Retinal pigment epithelial cell (primary cell): Measurements from ENCODE around the gene NOC3L.
A peak's percentile ranks its signal among the peaks of the same experiment; 100 is the strongest.
"Not testable (repeated sequence)": the region's sequence is repeated elsewhere in the genome, so short reads cannot be mapped to it uniquely, and the experiment has no call there.

Experiments used
- DNase-seq: peaks from one replicate; pipeline ENCODE4 v3.0.0-alpha.2; 2010; ENCODE audit warnings: low read depth
- H3K4me3 ChIP-seq: 2 replicates; pipeline ENCODE4 v1.5.1; 2011; ENCODE audit warnings: mild to moderate bottlenecking, low read length, control low read depth, moderate library complexity
- TF ChIP-seq, protein P1 (sequence below): conservative IDR thresholded peaks from 2 replicates; pipeline ENCODE4 v1.5.1; 2011; ENCODE audit warnings: low read depth, low read length, control low read depth, inconsistent platforms

NOC3L gene

DNA sequence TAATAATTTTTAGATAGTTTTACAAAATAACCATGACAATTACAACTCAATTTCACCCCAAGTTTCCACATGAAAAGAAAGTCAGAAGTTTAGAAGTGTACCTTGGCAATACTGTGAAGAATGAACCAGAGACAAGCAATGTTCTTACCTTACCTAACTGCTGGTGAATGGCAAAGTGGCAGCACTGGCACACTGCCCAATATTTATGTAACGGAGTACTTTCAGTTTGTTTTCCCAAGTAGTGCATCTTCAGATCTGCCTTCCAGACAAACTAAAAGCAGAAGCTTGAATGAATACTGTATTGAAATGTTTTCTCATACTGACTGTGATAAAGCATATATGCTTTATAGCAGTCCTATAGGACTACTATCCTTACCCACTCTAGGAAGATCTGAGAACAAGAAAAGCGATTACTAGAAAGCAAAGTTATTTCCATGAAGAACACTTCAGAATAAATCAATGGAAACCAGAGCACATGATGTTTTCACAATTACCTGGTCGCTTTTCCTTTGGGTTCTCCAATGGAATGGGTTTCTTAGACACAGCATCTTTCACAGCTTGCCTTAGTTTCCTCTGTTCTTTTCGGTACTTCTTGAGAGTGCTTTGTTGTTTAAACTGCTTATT, 1.5 kb downstream of the NOC3L start:
- TF ChIP-seq, protein P1, sequence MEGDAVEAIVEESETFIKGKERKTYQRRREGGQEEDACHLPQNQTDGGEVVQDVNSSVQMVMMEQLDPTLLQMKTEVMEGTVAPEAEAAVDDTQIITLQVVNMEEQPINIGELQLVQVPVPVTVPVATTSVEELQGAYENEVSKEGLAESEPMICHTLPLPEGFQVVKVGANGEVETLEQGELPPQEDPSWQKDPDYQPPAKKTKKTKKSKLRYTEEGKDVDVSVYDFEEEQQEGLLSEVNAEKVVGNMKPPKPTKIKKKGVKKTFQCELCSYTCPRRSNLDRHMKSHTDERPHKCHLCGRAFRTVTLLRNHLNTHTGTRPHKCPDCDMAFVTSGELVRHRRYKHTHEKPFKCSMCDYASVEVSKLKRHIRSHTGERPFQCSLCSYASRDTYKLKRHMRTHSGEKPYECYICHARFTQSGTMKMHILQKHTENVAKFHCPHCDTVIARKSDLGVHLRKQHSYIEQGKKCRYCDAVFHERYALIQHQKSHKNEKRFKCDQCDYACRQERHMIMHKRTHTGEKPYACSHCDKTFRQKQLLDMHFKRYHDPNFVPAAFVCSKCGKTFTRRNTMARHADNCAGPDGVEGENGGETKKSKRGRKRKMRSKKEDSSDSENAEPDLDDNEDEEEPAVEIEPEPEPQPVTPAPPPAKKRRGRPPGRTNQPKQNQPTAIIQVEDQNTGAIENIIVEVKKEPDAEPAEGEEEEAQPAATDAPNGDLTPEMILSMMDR = no peak
- H3K4me3 ChIP-seq = no peak overlapping the region
- no peak for DNase-seq

DNA sequence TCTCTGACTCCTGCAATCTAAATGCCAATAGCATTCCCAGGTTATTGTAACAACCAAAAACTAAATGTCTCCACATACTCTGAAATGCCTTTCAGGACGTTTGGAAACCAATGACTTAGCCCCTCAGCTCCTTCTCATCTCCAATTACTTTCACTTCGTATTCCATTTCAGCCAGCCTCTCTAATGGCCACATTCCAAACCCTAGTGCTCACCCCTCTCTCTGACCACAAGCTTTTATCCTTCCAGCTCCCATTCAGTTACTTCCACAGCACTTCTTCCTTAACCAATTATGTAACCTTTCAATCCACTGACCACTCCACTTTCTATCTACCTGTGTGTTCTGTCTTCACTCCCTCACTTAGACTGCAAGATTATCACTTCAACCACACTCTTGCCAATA, 4.3 kb downstream of the NOC3L start:
- TF ChIP-seq, protein P1 = no peak
- peak; percentile 79 for DNase-seq
- peak overlapping the region; percentile 5 for H3K4me3 ChIP-seq

DNA sequence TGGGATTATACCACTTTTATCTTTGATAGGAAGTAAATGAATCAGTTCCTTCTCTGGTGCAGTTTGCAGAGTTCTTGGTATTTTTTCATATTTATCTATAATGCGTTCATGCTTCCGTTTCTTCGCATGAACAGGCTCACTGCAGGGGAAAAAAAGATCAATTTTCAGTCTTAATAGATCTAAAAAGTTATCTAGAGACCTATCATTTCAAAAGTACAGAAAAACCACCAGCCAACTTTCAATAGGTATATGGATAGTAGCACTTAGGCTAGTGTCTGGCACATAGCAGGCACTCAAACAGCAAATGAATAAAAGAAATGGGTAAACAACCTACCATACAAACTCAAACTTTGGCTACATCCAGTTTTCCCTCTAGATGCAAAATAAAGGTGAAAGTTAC, 5.5 kb downstream of the NOC3L start:
- TF ChIP-seq, protein P1 = no peak
- H3K4me3 ChIP-seq = no peak overlapping the region
- no peak for DNase-seq

DNA sequence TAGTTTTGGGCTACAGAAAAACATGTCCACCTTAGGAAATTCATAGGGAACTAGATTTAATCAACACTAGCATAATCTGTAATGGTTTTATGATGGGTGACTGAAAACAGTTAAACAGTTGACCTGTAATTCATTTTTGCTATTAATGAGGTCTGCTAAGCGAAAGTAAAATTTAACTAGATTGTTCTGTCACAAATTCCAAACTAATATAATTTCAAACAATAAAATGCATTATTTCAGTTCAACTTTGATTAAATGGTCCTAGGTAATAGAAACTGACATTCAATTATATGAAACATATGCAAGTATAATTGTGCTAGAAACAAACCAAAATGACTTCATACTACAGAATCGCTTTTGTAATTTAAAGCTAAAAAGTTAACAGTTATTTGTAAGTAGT, 6.9 kb downstream of the NOC3L start:
- TF ChIP-seq, protein P1 = no peak
- no peak overlapping the region for H3K4me3 ChIP-seq
- DNase-seq = no peak

DNA sequence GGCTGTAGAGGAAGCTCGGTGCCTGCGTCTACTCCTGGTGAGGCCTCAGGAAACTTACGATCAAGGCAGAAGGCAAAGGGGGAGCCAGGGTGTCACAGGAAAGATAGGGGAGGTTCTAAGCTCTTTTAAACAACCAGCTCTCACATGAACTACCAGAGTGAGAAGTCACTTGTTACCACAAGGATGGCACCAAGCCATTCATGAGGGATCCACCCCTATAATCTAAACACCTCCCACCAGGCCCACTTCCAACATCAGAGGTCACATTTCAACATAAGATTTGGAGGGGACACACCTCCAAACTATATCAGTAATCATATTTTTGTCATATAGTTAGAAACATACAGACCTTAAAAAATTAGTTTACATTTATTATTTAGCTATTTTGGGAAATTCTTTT, 9.4 kb downstream of the NOC3L start:
- TF ChIP-seq, protein P1 = no peak
- no peak overlapping the region for H3K4me3 ChIP-seq
- DNase-seq = no peak

DNA sequence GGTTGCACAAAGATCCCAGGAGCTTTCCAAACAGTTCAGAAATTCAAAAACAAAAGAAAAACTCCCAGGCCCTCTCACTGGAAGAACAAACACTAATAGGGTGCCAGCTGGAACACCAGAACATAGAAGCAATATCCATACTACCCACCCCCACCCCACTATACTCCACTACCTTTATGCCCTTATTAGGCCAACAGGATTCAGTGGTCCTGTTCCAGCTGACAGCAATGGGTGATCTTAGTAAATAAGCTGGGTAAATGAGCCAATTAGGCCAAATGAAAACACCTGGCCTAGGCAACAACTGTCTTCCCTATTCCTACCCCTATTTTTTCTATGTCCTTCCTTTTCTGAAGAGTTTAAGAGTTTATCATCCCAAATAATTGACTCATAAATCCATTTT, 11.7 kb downstream of the NOC3L start:
- TF ChIP-seq, protein P1 = no peak
- DNase-seq = no peak
- no peak overlapping the region for H3K4me3 ChIP-seq

DNA sequence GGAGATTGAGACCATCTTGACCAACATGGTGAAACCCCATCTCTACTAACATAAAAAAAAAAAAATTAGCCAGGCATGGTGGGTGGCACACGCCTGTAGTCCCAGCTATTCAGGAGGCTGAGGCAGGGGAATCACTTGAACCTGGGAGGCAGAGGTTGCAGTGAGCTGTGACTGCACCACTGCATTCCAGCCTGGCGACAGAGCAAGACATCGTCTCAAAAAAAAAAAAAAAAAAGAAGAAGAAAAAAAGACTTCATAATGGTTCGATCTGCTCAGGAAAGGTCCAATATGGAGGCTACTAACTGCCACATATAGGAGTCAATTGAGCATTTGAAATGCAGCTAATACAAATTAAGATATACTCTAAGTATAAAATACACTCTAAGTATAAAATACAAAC, 12.2 kb downstream of the NOC3L start:
- not testable (repeated sequence) for H3K4me3 ChIP-seq, DNase-seq

DNA sequence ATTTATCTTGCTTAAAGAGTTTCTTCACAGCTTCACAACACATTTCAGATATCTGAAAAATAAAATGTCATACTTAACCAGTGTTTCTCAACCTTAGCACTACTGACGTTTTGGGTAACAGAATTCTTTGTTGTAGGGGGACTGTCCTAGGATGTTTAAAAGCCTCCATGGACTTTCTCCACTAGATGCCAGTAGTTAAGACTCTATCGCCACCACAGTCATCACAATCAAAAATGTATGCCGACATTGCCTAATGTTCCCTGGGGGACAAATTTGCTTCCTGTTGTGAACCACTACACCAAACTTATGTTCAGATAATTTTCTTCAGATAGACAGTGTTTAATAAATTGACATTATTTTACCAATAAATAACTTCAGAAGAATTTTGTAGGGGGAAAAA, 13.4 kb downstream of the NOC3L start:
- no peak overlapping the region for H3K4me3 ChIP-seq
- DNase-seq = no peak
- TF ChIP-seq, protein P1 = no peak
